Neural progenitor cell (in vitro differentiated cells): Measurements from ENCODE around the gene MAFF. TPM values are rescaled to one million over a fixed set of nuclear protein-coding genes. Genes with fewer than 3 reads are reported as not detected.

ENCODE experiments used
- DNase-seq: peaks from one replicate; pipeline ENCODE4 v3.0.0-alpha.2; 2016; ENCODE audit warnings: low spot score
- H2AFZ ChIP-seq: fragments of 200-600 bp; sonication (generic); replicated peaks from 2 replicates; pipeline ENCODE4 v1.6.1; 2016; ENCODE audit warnings: antibody characterized with exemption
- H3F3A ChIP-seq: fragments of 200-600 bp; sonication (generic); 2 replicates; pipeline ENCODE4 v1.6.1; 2016; ENCODE audit warnings: antibody characterized with exemption, low read depth
- H3K27ac ChIP-seq: fragments of 200-600 bp; sonication (generic); 2 replicates; pipeline ENCODE4 v1.5.1; 2016; ENCODE audit warnings: mild to moderate bottlenecking
- H3K27me3 ChIP-seq: fragments of 200-600 bp; sonication (generic); 2 replicates; pipeline ENCODE4 v1.6.1; 2016; ENCODE audit warnings: mild to moderate bottlenecking, moderate library complexity
- H3K36me3 ChIP-seq: fragments of 200-600 bp; sonication (generic); 2 replicates; pipeline ENCODE4 v1.5.1; 2016
- H3K4me1 ChIP-seq: fragments of 200-600 bp; sonication (generic); 2 replicates; pipeline ENCODE4 v1.6.1; 2016; ENCODE audit warnings: mixed run types
- H3K4me2 ChIP-seq: fragments of 200-600 bp; sonication (generic); 2 replicates; pipeline ENCODE4 v1.6.1; 2016
- H3K4me3 ChIP-seq: fragments of 200-600 bp; sonication (generic); 2 replicates; pipeline ENCODE4 v1.5.1; 2016
- H3K79me2 ChIP-seq: fragments of 200-600 bp; sonication (generic); 2 replicates; pipeline ENCODE4 v1.6.1; 2016; ENCODE audit warnings: low read depth
- H3K9ac ChIP-seq: fragments of 200-600 bp; sonication (generic); 2 replicates; pipeline ENCODE4 v1.6.1; 2016
- H3K9me3 ChIP-seq: fragments of 200-600 bp; sonication (generic); 2 replicates; pipeline ENCODE4 v1.5.1; 2016; ENCODE audit warnings: low read depth
- H4K20me1 ChIP-seq: fragments of 200-600 bp; sonication (generic); 2 replicates; pipeline ENCODE4 v1.6.1; 2016; ENCODE audit warnings: low read depth
- H3K27ac Mint-ChIP-seq: 3 replicates; pipeline ENCODE4 v1.8.0; 2021; ENCODE audit warnings: mixed read lengths
- H3K27me3 Mint-ChIP-seq: 2 replicates; pipeline ENCODE4 v1.8.0; 2022; ENCODE audit warnings: low read depth, mild to moderate bottlenecking, inconsistent platforms, moderate library complexity, mixed read lengths; ENCODE audit not compliant: insufficient read depth
- H3K36me3 Mint-ChIP-seq: 3 replicates; pipeline ENCODE4 v1.8.0; 2021; ENCODE audit warnings: mixed read lengths
- H3K4me1 Mint-ChIP-seq: 3 replicates; pipeline ENCODE4 v1.8.0; 2021; ENCODE audit warnings: mixed read lengths
- H3K4me3 Mint-ChIP-seq: 3 replicates; pipeline ENCODE4 v1.8.0; 2021; ENCODE audit warnings: mild to moderate bottlenecking, moderate library complexity, mixed read lengths
- H3K9me3 Mint-ChIP-seq: 3 replicates; pipeline ENCODE4 v1.8.0; 2020; ENCODE audit warnings: mixed read lengths
- CTCF ChIP-seq: fragments of 200-600 bp; sonication (generic); IDR thresholded peaks from 2 replicates; pipeline ENCODE4 v1.5.1; 2017; ENCODE audit warnings: antibody characterized with exemption, mild to moderate bottlenecking
- EZH2 ChIP-seq: fragments of 200-600 bp; sonication (generic); IDR thresholded peaks from 2 replicates; pipeline ENCODE4 v1.6.1; 2017; ENCODE audit warnings: antibody characterized with exemption, mild to moderate bottlenecking, moderate library complexity
- EZH2phosphoT487 ChIP-seq: fragments of 200-600 bp; sonication (generic); IDR thresholded peaks from 2 replicates; pipeline ENCODE4 v1.6.1; 2017; ENCODE audit warnings: antibody characterized with exemption
- total RNA-seq: library from RNA; depleted of rRNA; stranded (reverse); fragments of >200 nt; gene quantifications from 2 replicates; pipeline ENCODE4 v1.2.3, GENCODE V29; 2015; ENCODE audit warnings: low replicate concordance

MAFF gene
- total RNA-seq, 1 donor from 2014 or later = 0.90 TPM

- Histone ChIP-seq H3K4me3 (no peak overlapping the region), H3K36me3 (no peaks in the 10 kb centered on the region), H3K79me2 (no peaks in the 10 kb centered on the region), H3K27me3 (no peaks in the 10 kb centered on the region), H3K9me3 (no peaks in the 10 kb centered on the region), H3K27ac (no peak overlapping the region), H2AFZ (no peak overlapping the region), H3K9ac (no peak overlapping the region), H3K4me2 (no peak overlapping the region), H4K20me1 (no peaks in the 10 kb centered on the region), H3F3A (no peaks in the 10 kb centered on the region), H3K4me1 (no peaks in the 10 kb centered on the region)
- Mint-ChIP-seq H3K27me3 (peaks cover 2% of the 10 kb centered on the region), H3K36me3 (no peaks in the 10 kb centered on the region), H3K9me3 (no peaks in the 10 kb centered on the region), H3K4me3 (no peak overlapping the region), H3K27ac (no peak overlapping the region), H3K4me1 (peaks cover 9% of the 10 kb centered on the region)
- no peak for DNase-seq
- TF ChIP-seq CTCF = no peak
- TF ChIP-seq EZH2 = no peak
- no peak for TF ChIP-seq EZH2phosphoT487
These were observed 10.7 kb upstream of the MAFF start for GRCh38 chr22:38191055-38191454.

- H3K27me3 Mint-ChIP-seq = peaks cover 2% of the 10 kb centered on the region
- Histone ChIP-seq H3K36me3 (no peaks in the 10 kb centered on the region), H3K79me2 (no peaks in the 10 kb centered on the region), H3K4me2 (no peak overlapping the region), H4K20me1 (no peaks in the 10 kb centered on the region), H3K9me3 (no peaks in the 10 kb centered on the region), H3K4me1 (no peaks in the 10 kb centered on the region), H2AFZ (no peak overlapping the region), H3K9ac (no peak overlapping the region), H3F3A (no peaks in the 10 kb centered on the region), H3K4me3 (no peak overlapping the region), H3K27ac (no peak overlapping the region), H3K27me3 (no peaks in the 10 kb centered on the region)
- DNase-seq = no peak
- H3K4me1 Mint-ChIP-seq = peaks cover 9% of the 10 kb centered on the region
- H3K4me3 Mint-ChIP-seq = no peak overlapping the region
- H3K27ac Mint-ChIP-seq = peak overlapping the region; percentile 4
- TF ChIP-seq EZH2phosphoT487 (no peak), CTCF (no peak), EZH2 (no peak)
- H3K36me3 Mint-ChIP-seq = no peaks in the 10 kb centered on the region
- no peaks in the 10 kb centered on the region for H3K9me3 Mint-ChIP-seq
These were observed 9.9 kb upstream of the MAFF start for GRCh38 chr22:38191731-38192474.

GRCh38 chr22:38192475-38192863 lies 9.3 kb upstream of the MAFF start:
- Histone ChIP-seq H3K27ac (no peak overlapping the region), H3K79me2 (no peaks in the 10 kb centered on the region)

More at GRCh38 chr22:38192475-38192863, 9.3 kb upstream of the MAFF start:
- no peak for DNase-seq
- Histone ChIP-seq H3F3A (no peaks in the 10 kb centered on the region), H3K4me2 (no peak overlapping the region), H3K27me3 (no peaks in the 10 kb centered on the region), H3K36me3 (no peaks in the 10 kb centered on the region), H4K20me1 (no peaks in the 10 kb centered on the region), H3K9me3 (no peaks in the 10 kb centered on the region), H2AFZ (no peak overlapping the region), H3K4me3 (no peak overlapping the region), H3K4me1 (no peaks in the 10 kb centered on the region), H3K9ac (no peak overlapping the region)
- peaks cover 9% of the 10 kb centered on the region for H3K4me1 Mint-ChIP-seq
- no peaks in the 10 kb centered on the region for H3K36me3 Mint-ChIP-seq
- TF ChIP-seq EZH2phosphoT487 (no peak), CTCF (no peak), EZH2 (no peak)
- H3K9me3 Mint-ChIP-seq = no peaks in the 10 kb centered on the region
- H3K27me3 Mint-ChIP-seq = peaks cover 2% of the 10 kb centered on the region
- no peak overlapping the region for H3K4me3 Mint-ChIP-seq
- peak overlapping the region; percentile 4 for H3K27ac Mint-ChIP-seq
